Measurements from ENCODE around the gene ADH7.

- TF ChIP-seq CTCF (IDR thresholded peaks at IDR 0.05) (no peak), POLR2A (IDR thresholded peaks at IDR 0.05) (no peak)
Measured at GRCh38 chr4:99414401-99414800, 20.7 kb downstream of the ADH7 start.

Data from heart left ventricle (tissue), 13 donors.